ENCODE results near the gene MED29. TPM values are rescaled to one million over a fixed set of nuclear protein-coding genes. Genes with fewer than 3 reads are reported as not detected.

MED29 gene, protein sequence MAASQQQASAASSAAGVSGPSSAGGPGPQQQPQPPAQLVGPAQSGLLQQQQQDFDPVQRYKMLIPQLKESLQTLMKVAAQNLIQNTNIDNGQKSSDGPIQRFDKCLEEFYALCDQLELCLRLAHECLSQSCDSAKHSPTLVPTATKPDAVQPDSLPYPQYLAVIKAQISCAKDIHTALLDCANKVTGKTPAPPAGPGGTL
- total RNA-seq = 10 to 100 TPM; 39.3 to 39.6 TPM
- 56.8 TPM for polyA plus RNA-seq

DNA sequence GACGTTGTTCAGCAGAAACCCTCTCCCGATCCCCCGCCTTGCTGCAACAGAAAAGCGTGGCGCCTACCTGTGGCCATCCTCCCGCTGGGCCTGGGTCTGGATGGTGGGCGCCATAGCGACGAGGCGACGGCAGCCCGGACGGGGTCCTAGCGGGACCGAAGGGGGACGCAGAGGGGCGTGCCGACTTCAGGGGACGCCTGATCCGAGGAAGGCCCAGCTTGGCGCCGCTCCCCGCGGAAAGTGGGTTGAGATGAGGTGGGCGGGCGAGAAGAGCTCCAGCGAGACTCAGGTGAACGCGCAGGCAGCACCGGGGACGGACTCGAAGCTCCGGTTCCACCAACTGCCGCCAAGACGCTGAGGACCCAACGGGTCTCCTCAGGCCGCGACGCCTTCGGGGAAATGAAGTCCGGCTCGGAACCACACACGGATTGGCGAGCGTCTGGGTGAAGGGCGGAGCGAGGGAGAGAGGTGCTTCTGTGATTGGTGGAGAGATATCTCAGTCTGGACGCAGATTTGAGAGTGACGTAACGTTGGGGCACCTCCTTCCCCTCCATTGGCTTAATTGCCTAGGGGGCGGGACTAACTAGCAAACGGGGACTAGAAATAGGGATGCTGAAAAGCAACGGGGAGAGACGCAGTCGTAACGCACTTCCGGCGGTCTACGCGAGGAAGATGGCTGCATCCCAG, at the start of gene MED29, which contains the start of gene PAF1:
MED29 (plus strand) TSS at position 628 of the 687 bp plus-strand sequence; CDS start at position 673, 45 bp downstream.
PAF1 (minus strand) TSS at position 356 of the 687 bp plus-strand sequence; CDS start at position 114, 242 bp downstream.
- ChIA-PET POLR2A (interaction anchor here (0.5 to 2.8 kb wide), 12 partner anchors 11 to 834 kb away, joined by 3 to 34 read pairs (median 10); partner anchors contain the start of genes EID2B, GMFG, PLEKHG2 and RPS16), CTCF (interaction anchor here (0.6 to 2.8 kb wide), 8 partner anchors 10 to 142 kb away, joined by 3 to 27 read pairs (median 6); partner anchors contain the start of genes EID2B, PLEKHG2, RPS16 and SAMD4B)
- Mint-ChIP-seq H3K27ac (peak within 1 kb of the TSS; percentile 95 to 100 (median 99)), H3K9me3 (no peaks in the 10 kb centered on the region), H3K27me3 (peaks cover 0 to 2% of the 10 kb centered on the region in 2 donors), H3K4me1 (peaks cover 34 to 48% (median 42%) of the 10 kb centered on the region in 3 donors), H3K4me3 (peak within 1 kb of the TSS; percentile 88 to 96 (median 95)), H3K36me3 (peaks cover 5 to 76% (median 25%) of the 10 kb centered on the region in 3 donors)
- DNase-seq = peak; percentile 92 to 99 (median 98)
- no peaks in the 10 kb centered on the region for H3K27me3 ChIP-seq (ENCODE audit: insufficient read depth, low read length, poor library complexity, severe bottlenecking)
- no peaks in the 10 kb centered on the region for H3K9me3 ChIP-seq (ENCODE audit: low read length)
- H3K4me1 ChIP-seq (ENCODE audit: insufficient read depth, low read length) = peaks cover 20% of the 10 kb centered on the region
- H3K36me3 ChIP-seq (ENCODE audit: insufficient read depth, low read length) = peaks cover 41% of the 10 kb centered on the region
- peak within 1 kb of the TSS; percentile 96 for H3K4me3 ChIP-seq (ENCODE audit: low read length)
- H3K27ac ChIP-seq (ENCODE audit: low read depth, low read length) = peak within 1 kb of the TSS; percentile 99

DNA sequence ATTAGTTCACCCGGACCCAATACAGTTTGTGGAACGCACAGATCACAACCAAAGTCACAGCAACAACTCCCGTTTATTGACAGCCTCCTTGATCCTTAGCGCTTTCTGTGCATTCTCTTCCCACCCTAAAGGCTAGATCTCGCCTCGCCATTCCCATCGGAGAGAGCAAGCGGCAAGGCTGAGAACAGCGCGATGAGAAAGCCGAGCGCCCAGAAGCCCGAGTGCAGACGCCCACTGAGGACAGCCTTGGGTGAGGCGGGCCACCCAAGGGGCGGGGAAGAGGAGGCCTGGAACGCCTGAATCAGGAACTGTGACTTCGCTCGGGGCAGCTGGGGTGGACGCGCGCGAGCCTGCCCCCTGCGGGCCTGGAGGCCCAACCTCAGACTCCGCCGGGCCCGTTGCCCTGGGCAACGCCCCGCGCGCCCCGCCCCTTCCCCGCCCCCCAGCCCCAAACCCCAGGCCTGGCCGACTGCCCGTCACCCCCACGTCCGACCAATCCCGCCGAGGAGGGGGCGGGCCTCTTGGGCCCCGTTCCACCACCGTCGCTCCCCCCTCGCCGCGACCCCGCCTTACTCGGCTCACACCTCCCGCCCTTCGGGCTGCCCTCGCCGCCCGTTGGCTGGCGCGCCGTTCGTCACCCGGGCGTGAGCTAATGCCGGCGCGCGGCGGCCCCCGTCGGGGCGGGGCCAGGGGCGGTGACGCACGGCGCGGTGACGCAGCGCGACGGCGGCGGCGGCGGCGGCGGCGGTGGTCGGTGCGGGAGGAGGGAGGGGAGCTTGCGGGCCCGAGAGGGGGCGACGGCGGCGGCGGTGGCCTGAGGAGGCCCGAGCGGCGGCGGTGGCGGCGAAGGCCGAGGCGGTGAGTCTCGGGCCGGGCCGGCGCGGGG, 49.2 kb upstream of the MED29 start, which contains the start of gene SAMD4B:
SAMD4B (plus strand) TSS at position 703 of the 886 bp plus-strand sequence. CDS start 14,473 bp downstream, outside the sequence.
- peak within 1 kb of the TSS; percentile 97 for H3K4me3 ChIP-seq (ENCODE audit: low read length)
- Mint-ChIP-seq H3K9me3 (no peaks in the 10 kb centered on the region), H3K27me3 (peaks cover 0 to 1% of the 10 kb centered on the region in 2 donors), H3K36me3 (peaks cover 0 to 29% (median 8%) of the 10 kb centered on the region in 3 donors), H3K4me1 (peaks cover 55 to 75% (median 74%) of the 10 kb centered on the region in 3 donors), H3K4me3 (peak within 1 kb of the TSS; percentile 89 to 99 (median 95)), H3K27ac (peak within 1 kb of the TSS; percentile 90 to 99 (median 94))
- H3K27ac ChIP-seq (ENCODE audit: low read depth, low read length) = peak within 1 kb of the TSS; percentile 86
- DNase-seq = peak; percentile 99 to 100 (median 100)
- ChIA-PET POLR2A (interaction anchor here (0.5 to 1.7 kb wide), 11 partner anchors 11 to 1089 kb away, joined by 3 to 15 read pairs (median 4); partner anchors contain the start of genes IFNL1, MED29, PAF1 and RPS16), CTCF (interaction anchor here (0.7 to 1.7 kb wide), 11 partner anchors 9 to 232 kb away, joined by 3 to 10 read pairs (median 4); partner anchors contain the start of genes MED29, PAF1, RPS16 and TIMM50)
- H3K4me1 ChIP-seq (ENCODE audit: insufficient read depth, low read length) = peaks cover 57% of the 10 kb centered on the region
- H3K27me3 ChIP-seq (ENCODE audit: insufficient read depth, low read length, poor library complexity, severe bottlenecking) = no peaks in the 10 kb centered on the region
- no peaks in the 10 kb centered on the region for H3K36me3 ChIP-seq (ENCODE audit: insufficient read depth, low read length)
- H3K9me3 ChIP-seq (ENCODE audit: low read length) = no peaks in the 10 kb centered on the region

DNA sequence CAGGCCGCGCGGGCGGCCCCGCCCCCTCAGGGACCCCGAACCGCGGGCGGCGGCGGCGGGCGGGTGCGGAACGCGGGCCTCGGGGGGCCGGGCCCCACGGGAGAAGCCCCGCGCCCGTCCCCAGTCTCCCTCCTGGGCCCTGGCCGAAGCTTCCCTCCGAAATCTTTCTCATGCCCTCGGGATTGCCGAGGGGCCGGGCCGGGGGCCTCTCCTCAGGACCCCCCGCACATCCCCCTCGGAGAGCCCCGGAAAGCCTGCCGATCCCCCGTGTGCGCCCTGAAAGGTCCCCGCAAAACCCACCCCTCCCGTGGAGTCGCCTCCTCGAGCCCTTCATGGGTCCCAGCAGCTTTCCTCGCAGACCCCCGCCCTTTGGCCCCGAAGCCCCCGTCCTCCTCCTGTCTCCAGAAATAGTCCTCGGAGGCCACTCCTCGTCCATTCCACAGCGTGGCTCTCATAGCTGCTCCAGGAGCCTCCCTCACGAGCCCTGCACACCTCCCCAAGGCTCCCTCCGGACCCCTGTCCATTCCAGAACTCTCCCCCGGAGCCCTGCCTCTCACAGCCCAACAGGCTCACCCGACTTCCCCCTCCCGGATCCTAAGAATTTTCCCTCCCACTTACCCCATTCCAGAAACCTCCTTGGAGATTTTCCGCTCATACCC, 48.4 kb upstream of the MED29 start:
- Histone ChIP-seq H3K27ac (ENCODE audit: low read depth, low read length) (peak overlapping the region; percentile 71), H3K4me1 (ENCODE audit: insufficient read depth, low read length) (peaks cover 49% of the 10 kb centered on the region), H3K4me3 (ENCODE audit: low read length) (peak overlapping the region; percentile 64), H3K9me3 (ENCODE audit: low read length) (no peaks in the 10 kb centered on the region), H3K36me3 (ENCODE audit: insufficient read depth, low read length) (no peaks in the 10 kb centered on the region), H3K27me3 (ENCODE audit: insufficient read depth, low read length, poor library complexity, severe bottlenecking) (no peaks in the 10 kb centered on the region)
- peaks cover 0 to 37% (median 8%) of the 10 kb centered on the region in 3 donors for H3K36me3 Mint-ChIP-seq
- H3K27ac Mint-ChIP-seq = peak overlapping the region; percentile 74 to 98 (median 90)
- H3K4me3 Mint-ChIP-seq = peak overlapping the region; percentile 73 to 91 (median 87)
- peak in 1 of 5 donors; percentile 50 for DNase-seq
- H3K9me3 Mint-ChIP-seq = no peaks in the 10 kb centered on the region
- H3K27me3 Mint-ChIP-seq = peaks cover 0 to 1% of the 10 kb centered on the region in 2 donors
- H3K4me1 Mint-ChIP-seq = peaks cover 56 to 75% (median 74%) of the 10 kb centered on the region in 3 donors
- CTCF ChIA-PET = interaction anchor here (0.7 to 1.7 kb wide), 10 partner anchors 8 to 220 kb away, joined by 3 to 10 read pairs (median 4); partner anchors contain the start of genes MED29, PAF1, RPS16 and TIMM50
- POLR2A ChIA-PET = interaction anchor here (0.9 to 1.7 kb wide), 8 partner anchors 12 to 93 kb away, joined by 3 to 15 read pairs (median 4); partner anchors contain the start of genes MED29, PAF1, RPS16 and ZFP36

DNA sequence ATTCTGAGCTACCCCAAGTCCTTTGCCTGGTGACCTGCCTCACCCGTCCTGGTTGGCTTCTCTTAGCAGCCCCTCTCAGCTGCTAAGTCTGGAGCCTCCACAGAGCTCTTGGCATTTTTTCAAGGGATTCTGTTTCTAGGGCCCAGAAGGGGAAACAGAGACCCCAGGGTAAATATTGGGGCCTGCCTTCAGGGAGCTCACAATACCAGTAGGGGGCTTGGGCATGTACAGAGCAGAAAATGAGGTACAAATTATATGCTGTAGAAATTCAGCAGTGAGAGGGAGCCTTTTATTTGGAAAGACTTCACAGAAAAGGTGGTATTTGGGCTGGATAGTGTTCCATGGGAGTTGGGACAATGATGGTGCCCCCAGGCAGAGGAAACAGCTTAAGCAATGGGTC, 45.2 kb upstream of the MED29 start:
- Mint-ChIP-seq H3K27ac (peak overlapping the region; percentile 4 to 94 (median 44)), H3K27me3 (peaks cover 0 to 1% of the 10 kb centered on the region in 2 donors), H3K36me3 (peaks cover 0 to 59% (median 10%) of the 10 kb centered on the region in 3 donors), H3K4me3 (peak overlapping the region in 1 of 7 donors; percentile 89), H3K9me3 (no peaks in the 10 kb centered on the region), H3K4me1 (peaks cover 56 to 75% (median 71%) of the 10 kb centered on the region in 3 donors)
- Histone ChIP-seq H3K4me1 (ENCODE audit: insufficient read depth, low read length) (peaks cover 35% of the 10 kb centered on the region), H3K27me3 (ENCODE audit: insufficient read depth, low read length, poor library complexity, severe bottlenecking) (no peaks in the 10 kb centered on the region), H3K9me3 (ENCODE audit: low read length) (no peaks in the 10 kb centered on the region), H3K36me3 (ENCODE audit: insufficient read depth, low read length) (no peaks in the 10 kb centered on the region), H3K27ac (ENCODE audit: low read depth, low read length) (no peak overlapping the region), H3K4me3 (ENCODE audit: low read length) (no peak overlapping the region)
- CTCF ChIA-PET = interaction anchor here (1.1 kb wide), 1 partner anchor 66 kb away, joined by 3 read pairs; no protein-coding TSS in a partner anchor
- POLR2A ChIA-PET = no interaction called here
- no peak for DNase-seq

DNA sequence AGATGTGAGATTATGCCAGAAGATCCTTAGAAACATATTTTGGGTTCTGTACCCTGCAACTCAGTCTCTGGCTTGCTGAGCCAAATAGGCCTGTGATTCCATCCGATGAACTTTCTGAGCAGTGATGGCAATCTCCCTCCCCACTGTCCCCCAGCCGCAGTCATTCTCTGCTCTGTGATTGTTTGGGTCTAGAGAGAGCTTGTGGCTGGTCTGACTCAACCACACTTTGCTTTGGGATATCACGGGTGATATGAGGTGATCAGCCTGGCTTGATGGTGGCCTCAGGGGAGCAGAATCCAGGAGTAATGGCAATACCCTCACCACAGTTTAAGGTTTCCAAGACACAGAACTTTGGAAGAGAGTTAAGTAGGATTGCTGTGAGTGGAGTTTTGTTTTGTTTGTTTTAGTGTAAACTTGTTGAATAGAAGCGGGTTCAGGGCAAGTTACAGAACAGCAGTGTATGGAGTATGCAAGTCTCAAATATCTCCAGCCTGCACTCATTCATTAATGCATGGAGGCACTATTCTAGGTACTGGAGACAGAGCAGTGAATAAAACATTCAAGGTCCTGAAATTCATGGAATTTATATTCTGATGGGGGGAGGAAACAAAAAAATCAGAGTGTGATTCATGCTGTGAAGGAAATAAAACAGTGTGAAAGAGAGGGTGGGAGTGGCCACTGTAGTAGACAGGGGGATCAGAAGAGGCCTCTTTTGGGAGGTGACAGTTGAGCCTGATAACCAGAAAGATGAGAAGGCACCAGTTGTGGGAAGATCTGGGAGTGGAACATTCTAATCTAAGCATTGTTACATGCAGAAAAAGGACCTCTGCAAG, 43.6 kb upstream of the MED29 start:
- ChIA-PET CTCF (interaction anchor here (0.8 kb wide), 1 partner anchor 12 kb away, joined by 3 read pairs; the partner anchor contains the start of gene GMFG), POLR2A (no interaction called here)
- no peaks in the 10 kb centered on the region for H3K27me3 ChIP-seq (ENCODE audit: insufficient read depth, low read length, poor library complexity, severe bottlenecking)
- H3K36me3 ChIP-seq (ENCODE audit: insufficient read depth, low read length) = peaks cover 6% of the 10 kb centered on the region
- DNase-seq = no peak
- no peak overlapping the region for H3K27ac ChIP-seq (ENCODE audit: low read depth, low read length)
- Mint-ChIP-seq H3K36me3 (peaks cover 0 to 68% (median 12%) of the 10 kb centered on the region in 3 donors), H3K4me1 (peaks cover 56 to 81% (median 68%) of the 10 kb centered on the region in 3 donors), H3K27me3 (peaks cover 0 to 1% of the 10 kb centered on the region in 2 donors), H3K27ac (peak overlapping the region in 6 of 8 donors; percentile 19 to 87 (median 60)), H3K9me3 (no peaks in the 10 kb centered on the region), H3K4me3 (no peak overlapping the region)
- H3K4me3 ChIP-seq (ENCODE audit: low read length) = no peak overlapping the region
- H3K9me3 ChIP-seq (ENCODE audit: low read length) = no peaks in the 10 kb centered on the region
- peaks cover 32% of the 10 kb centered on the region for H3K4me1 ChIP-seq (ENCODE audit: insufficient read depth, low read length)

DNA sequence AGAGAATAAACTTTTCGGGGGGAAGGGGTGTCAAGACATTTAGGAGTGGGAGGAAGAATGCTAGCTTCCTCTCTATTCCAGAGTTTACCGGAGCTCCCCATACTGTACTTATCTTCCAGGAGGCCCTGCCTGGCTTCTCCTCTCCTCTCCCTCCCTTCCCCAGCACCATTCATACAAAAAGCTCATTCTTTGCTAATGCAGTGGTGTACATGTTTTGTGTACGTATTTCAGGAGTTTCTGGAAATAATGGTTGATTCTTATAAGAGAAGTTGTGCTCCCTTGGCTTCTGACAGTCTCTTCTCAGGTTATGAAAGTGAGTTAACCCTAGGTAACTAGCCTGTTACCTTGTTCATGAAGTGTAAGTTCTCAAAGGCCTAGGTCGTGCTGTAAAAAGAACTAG, 41.9 kb upstream of the MED29 start:
- H3K4me1 Mint-ChIP-seq = peaks cover 41 to 66% (median 55%) of the 10 kb centered on the region in 3 donors
- CTCF ChIA-PET = interaction anchor here (1.1 kb wide), 1 partner anchor 22 kb away, joined by 5 read pairs; no protein-coding TSS in a partner anchor

More for the DNA sequence above, 41.9 kb upstream of the MED29 start:
- Histone ChIP-seq H3K27ac (ENCODE audit: low read depth, low read length) (no peak overlapping the region), H3K36me3 (ENCODE audit: insufficient read depth, low read length) (peaks cover 12% of the 10 kb centered on the region), H3K4me1 (ENCODE audit: insufficient read depth, low read length) (peaks cover 17% of the 10 kb centered on the region), H3K9me3 (ENCODE audit: low read length) (no peaks in the 10 kb centered on the region), H3K27me3 (ENCODE audit: insufficient read depth, low read length, poor library complexity, severe bottlenecking) (no peaks in the 10 kb centered on the region), H3K4me3 (ENCODE audit: low read length) (no peak overlapping the region)
- Mint-ChIP-seq H3K9me3 (no peaks in the 10 kb centered on the region), H3K27me3 (peaks cover 0 to 2% of the 10 kb centered on the region in 2 donors), H3K36me3 (peaks cover 0 to 77% (median 13%) of the 10 kb centered on the region in 3 donors), H3K4me3 (no peak overlapping the region), H3K27ac (peak overlapping the region in 4 of 8 donors; percentile 37 to 87 (median 60))
- POLR2A ChIA-PET = no interaction called here
- DNase-seq = no peak

Measured in CD8-positive, alpha-beta memory T cell (primary cell).